Prostate gland (tissue), 2 donors: ENCODE measurements around the gene HOXA4. TPM values are rescaled to one million over a fixed set of nuclear protein-coding genes. Genes with fewer than 3 reads are reported as not detected.

Experiments used
- DNase-seq: peaks from one replicate; pipeline ENCODE4 v3.0.0-alpha.2; 2019; ENCODE audit warnings: low spot score
- H3K27ac ChIP-seq, 2 donors: fragments of 200-600 bp; sonication (generic); 2 replicates each; pipeline ENCODE4 v1.5.1; 2017 to 2019
- H3K27me3 ChIP-seq: fragments of 200-600 bp; sonication (generic); replicated peaks from 2 replicates; pipeline ENCODE4 v1.5.1; 2019; ENCODE audit not compliant: insufficient read depth
- H3K36me3 ChIP-seq, 2 donors: fragments of 200-600 bp; sonication (generic); 1 replicate in 1 of 2; 2 replicates in 1 of 2; pipeline versions ENCODE4 v1.5.1 to v1.8.1; 2017 to 2019
- H3K4me1 ChIP-seq: fragments of 200-600 bp; sonication (generic); replicated peaks from 2 replicates; pipeline ENCODE4 v1.5.1; 2019
- H3K4me3 ChIP-seq, 2 donors: fragments of 200-600 bp; sonication (generic); 2 replicates each; pipeline ENCODE4 v1.5.1; 2017 to 2019
- H3K9me3 ChIP-seq: fragments of 200-600 bp; sonication (generic); 2 replicates; pipeline ENCODE4 v1.5.1; 2017
- CTCF ChIP-seq, 4 experiments: fragments of 200-600 bp in 2 of 4; fragments of 450-650 bp in 2 of 4; sonication (generic) in 2 of 4; IDR thresholded peaks; 1 replicate in 3 of 4; 2 replicates in 1 of 4; pipeline ENCODE4 v1.5.1; 2016 to 2019; ENCODE audit warnings: antibody characterized with exemption in 4 of 4, mild to moderate bottlenecking in 2 of 4, moderate library complexity in 2 of 4
- POLR2A ChIP-seq: fragments of 450-650 bp; IDR thresholded peaks from one replicate; pipeline ENCODE4 v1.6.1; 2016; ENCODE audit warnings: antibody characterized with exemption, mild to moderate bottlenecking
- POLR2AphosphoS5 ChIP-seq: sonication (generic); formaldehyde crosslinking; IDR thresholded peaks from one replicate; pipeline ENCODE4 v1.6.1; 2017; ENCODE audit warnings: antibody characterized with exemption
- WGBS: methylation state at CpG from one replicate; pipeline ENCODE4 v1.1.5; 2018; 5-methylcytosine and 5-hydroxymethylcytosine counted together
- intact Hi-C: fragments of 100-400 bp; cut with DNase I; formaldehyde crosslinking; loops from one replicate; pipeline ENCODE4 v1.14.2; 2022
- total RNA-seq, 2 donors: library from RNA; depleted of rRNA; stranded (reverse); fragments of >200 nt; gene quantifications; one replicate each; pipeline ENCODE4 v1.1.0, GENCODE V29; 2016

HOXA4 gene
- total RNA-seq, 2 donors from 2014 or later, result 1.4 to 1.8 TPM

DNA sequence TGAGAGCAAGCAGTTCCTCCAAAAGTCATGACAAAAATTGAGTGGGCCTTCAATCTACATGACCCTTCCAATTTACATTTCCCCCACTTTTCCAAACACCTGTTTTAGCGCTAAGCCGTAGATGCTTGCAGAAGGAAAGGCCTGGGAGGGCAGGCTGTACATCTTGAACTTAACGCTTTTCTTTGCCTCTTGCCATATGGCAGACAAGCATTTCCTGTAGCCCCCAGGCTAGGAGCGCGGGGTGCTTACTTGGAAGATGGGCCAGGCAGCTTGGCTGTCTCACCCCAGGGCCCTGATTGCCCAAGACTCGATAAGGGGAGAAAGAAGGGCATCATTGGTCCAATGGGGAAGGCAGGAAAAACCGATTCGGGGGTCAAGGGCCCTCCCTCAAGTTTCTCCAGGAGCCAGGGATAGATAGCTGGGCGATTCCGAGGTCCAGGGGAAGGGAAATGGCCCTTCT, 41.8 kb upstream of the HOXA4 start:
- Histone ChIP-seq H3K4me3 (peak overlapping the region; percentile 61 to 80), H3K9me3 (no peaks in the 10 kb centered on the region), H3K27ac (peak overlapping the region; percentile 96), H3K36me3 (no peaks in the 10 kb centered on the region), H3K4me1 (no peaks in the 10 kb centered on the region), H3K27me3 (no peaks in the 10 kb centered on the region)
- intact Hi-C loops, result no loop called here
- WGBS, result 6% methylated on average over 10 of the region's 10 CpGs
- TF ChIP-seq CTCF (IDR thresholded peaks at IDR 0.05) (no peak), POLR2A (no peak), POLR2AphosphoS5 (no peak)
- no peak for DNase-seq

GRCh38 chr7:27171637-27172314, 41.2 kb upstream of the HOXA4 start:
- no peaks in the 10 kb centered on the region for H3K9me3 ChIP-seq
- H3K4me1 ChIP-seq, result no peaks in the 10 kb centered on the region
- DNase-seq, result no peak
- peak overlapping the region; percentile 96 for H3K27ac ChIP-seq
- intact Hi-C loops, result no loop called here
- H3K36me3 ChIP-seq, result no peaks in the 10 kb centered on the region
- peak overlapping the region; percentile 61 to 80 for H3K4me3 ChIP-seq
- WGBS, result 4% methylated on average over 30 of the region's 30 CpGs
- H3K27me3 ChIP-seq, result no peaks in the 10 kb centered on the region
- TF ChIP-seq CTCF (IDR thresholded peaks at IDR 0.05), result peak in 1 of 4 experiments; percentile 5
- no peak for TF ChIP-seq POLR2AphosphoS5
- no peak for TF ChIP-seq POLR2A

DNA sequence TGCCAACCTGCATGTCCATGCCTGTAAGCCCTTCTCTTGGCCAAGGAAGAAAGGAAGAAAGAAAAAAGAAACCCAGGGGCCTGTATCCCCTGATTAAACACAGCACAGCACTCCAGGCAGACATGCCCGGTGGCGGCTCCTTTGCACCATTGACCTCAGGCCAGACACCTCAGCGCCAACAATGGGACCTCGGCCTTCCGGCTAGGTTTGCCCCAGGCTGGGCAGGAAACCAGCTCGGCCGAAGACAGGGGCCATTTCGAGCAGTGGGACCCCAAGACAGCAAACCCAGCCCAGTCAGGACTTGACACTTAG, 40.7 kb upstream of the HOXA4 start:
- 3% methylated on average over 8 of the region's 8 CpGs for WGBS
- intact Hi-C loops, result no loop called here
- H3K36me3 ChIP-seq, result no peaks in the 10 kb centered on the region
- H3K27me3 ChIP-seq, result no peaks in the 10 kb centered on the region
- TF ChIP-seq CTCF (IDR thresholded peaks at IDR 0.05) (no peak), POLR2A (no peak), POLR2AphosphoS5 (no peak)
- H3K4me1 ChIP-seq, result no peaks in the 10 kb centered on the region
- no peaks in the 10 kb centered on the region for H3K9me3 ChIP-seq
- H3K27ac ChIP-seq, result peak overlapping the region; percentile 96
- H3K4me3 ChIP-seq, result peak overlapping the region; percentile 61 to 80
- DNase-seq, result no peak

DNA sequence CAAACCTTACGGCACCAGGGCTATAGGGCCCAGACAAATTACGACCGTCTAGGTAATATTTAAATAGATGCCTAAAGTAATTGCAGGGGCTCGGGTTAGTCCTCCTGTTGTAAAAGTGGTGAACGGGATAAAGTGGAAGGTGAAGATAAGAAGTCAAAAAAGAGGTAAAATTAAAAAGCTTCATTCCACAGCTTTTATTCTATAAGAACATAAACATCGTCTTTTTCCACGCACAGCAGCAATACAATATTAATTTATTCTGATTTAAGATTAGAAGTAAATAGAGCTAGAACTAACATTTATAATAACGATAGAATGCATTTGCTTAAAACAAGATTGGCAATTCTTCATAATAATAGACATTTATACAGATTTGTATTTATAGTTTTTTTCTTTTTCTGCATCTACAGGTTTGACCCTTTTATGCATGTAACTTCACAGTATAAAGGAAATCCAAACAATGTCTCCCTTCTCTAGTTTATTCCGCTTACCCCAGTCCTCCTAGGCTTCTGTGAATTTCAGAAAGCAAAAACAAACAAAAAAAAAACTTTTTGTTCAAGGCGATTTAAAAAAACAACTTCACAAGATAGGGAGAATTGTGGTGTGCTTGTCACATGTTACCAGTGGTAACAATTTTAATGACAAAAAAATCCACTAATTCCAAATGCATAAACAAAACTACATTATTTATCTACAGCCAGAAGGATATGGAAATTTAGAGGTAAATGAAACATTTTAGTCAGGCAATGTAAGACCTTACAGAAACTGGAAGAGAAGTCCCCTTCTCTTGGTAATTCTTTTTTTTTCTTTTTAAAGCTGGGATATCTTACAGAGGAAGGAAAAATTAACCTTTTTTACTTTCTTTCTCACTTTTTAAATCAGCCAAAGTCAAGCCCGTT, 40.1 kb upstream of the HOXA4 start:
- no peaks in the 10 kb centered on the region for H3K4me1 ChIP-seq
- 9% methylated on average over 11 of the region's 11 CpGs for WGBS
- peak overlapping the region; percentile 96 for H3K27ac ChIP-seq
- TF ChIP-seq POLR2A (no peak), CTCF (IDR thresholded peaks at IDR 0.05) (no peak), POLR2AphosphoS5 (no peak)
- H3K9me3 ChIP-seq, result no peaks in the 10 kb centered on the region
- H3K4me3 ChIP-seq, result peak overlapping the region; percentile 61 to 80
- H3K36me3 ChIP-seq, result no peaks in the 10 kb centered on the region
- intact Hi-C loops, result no loop called here
- no peaks in the 10 kb centered on the region for H3K27me3 ChIP-seq
- no peak for DNase-seq
